Measurements from ENCODE around the gene CYP3A7.
"Not testable (repeated sequence)": the region's sequence is repeated elsewhere in the genome, so short reads cannot be mapped to it uniquely, and the experiment has no call there.

Gene CYP3A7

GRCh38 chr7:99713995-99714570, 20.9 kb downstream of the CYP3A7 start:
- no peak for DNase-seq (ENCODE audit: low spot score)
- Histone ChIP-seq H3K4me1 (ENCODE audit: insufficient read depth, poor library complexity, severe bottlenecking) (peaks cover 11% of the 10 kb centered on the region), H3K27ac (ENCODE audit: poor library complexity, severe bottlenecking) (no peak overlapping the region), H3K27me3 (ENCODE audit: insufficient read depth, poor library complexity, severe bottlenecking) (no peaks in the 10 kb centered on the region), H3K36me3 (ENCODE audit: low read depth) (no peaks in the 10 kb centered on the region), H3K4me3 (ENCODE audit: severe bottlenecking) (no peak overlapping the region), H3K9me3 (ENCODE audit: severe bottlenecking) (no peaks in the 10 kb centered on the region)
- TF ChIP-seq CTCF (IDR thresholded peaks at IDR 0.05; ENCODE audit: poor library complexity, severe bottlenecking), result no peak
- ATAC-seq (ENCODE audit: low read depth), result 0 out of 3 replicates have a peak, but pooled peaks have one; percentile 19

- Histone ChIP-seq H3K4me3 (ENCODE audit: severe bottlenecking) (no peak overlapping the region), H3K4me1 (ENCODE audit: insufficient read depth, poor library complexity, severe bottlenecking) (peaks cover 11% of the 10 kb centered on the region), H3K9me3 (ENCODE audit: severe bottlenecking) (no peaks in the 10 kb centered on the region), H3K27ac (ENCODE audit: poor library complexity, severe bottlenecking) (no peak overlapping the region), H3K36me3 (ENCODE audit: low read depth) (no peaks in the 10 kb centered on the region), H3K27me3 (ENCODE audit: insufficient read depth, poor library complexity, severe bottlenecking) (no peaks in the 10 kb centered on the region)
- TF ChIP-seq CTCF (IDR thresholded peaks at IDR 0.05; ENCODE audit: poor library complexity, severe bottlenecking), result no peak
- DNase-seq (ENCODE audit: low spot score) (no peak), ATAC-seq (ENCODE audit: low read depth) (peak; percentile 61; the same call in 2 of the 3 replicates)
Measured at GRCh38 chr7:99709838-99710578, 25.0 kb downstream of the CYP3A7 start.

- no peak for TF ChIP-seq CTCF (IDR thresholded peaks at IDR 0.05; ENCODE audit: poor library complexity, severe bottlenecking)
- no peaks in the 10 kb centered on the region for H3K27me3 ChIP-seq (ENCODE audit: insufficient read depth, poor library complexity, severe bottlenecking)
- H3K4me1 ChIP-seq (ENCODE audit: insufficient read depth, poor library complexity, severe bottlenecking), result peaks cover 9% of the 10 kb centered on the region
- no peak overlapping the region for H3K27ac ChIP-seq (ENCODE audit: poor library complexity, severe bottlenecking)
- DNase-seq (ENCODE audit: low spot score), result no peak
- ATAC-seq (ENCODE audit: low read depth), result no peak
- no peaks in the 10 kb centered on the region for H3K36me3 ChIP-seq (ENCODE audit: low read depth)
- H3K4me3 ChIP-seq (ENCODE audit: severe bottlenecking), result no peak overlapping the region
- H3K9me3 ChIP-seq (ENCODE audit: severe bottlenecking), result no peaks in the 10 kb centered on the region
Measured at GRCh38 chr7:99709260-99709659, 25.7 kb downstream of the CYP3A7 start.

- TF ChIP-seq CTCF (IDR thresholded peaks at IDR 0.05; ENCODE audit: poor library complexity, severe bottlenecking), result no peak
- Histone ChIP-seq H3K9me3 (ENCODE audit: severe bottlenecking) (no peaks in the 10 kb centered on the region), H3K4me1 (ENCODE audit: insufficient read depth, poor library complexity, severe bottlenecking) (peaks cover 7% of the 10 kb centered on the region), H3K36me3 (ENCODE audit: low read depth) (no peaks in the 10 kb centered on the region), H3K4me3 (ENCODE audit: severe bottlenecking) (no peak overlapping the region), H3K27ac (ENCODE audit: poor library complexity, severe bottlenecking) (no peak overlapping the region), H3K27me3 (ENCODE audit: insufficient read depth, poor library complexity, severe bottlenecking) (no peaks in the 10 kb centered on the region)
- DNase-seq (ENCODE audit: low spot score), result no peak
- no peak for ATAC-seq (ENCODE audit: low read depth)
Measured at GRCh38 chr7:99707096-99707495, 27.9 kb downstream of the CYP3A7 start.

GRCh38 chr7:99699946-99700345, 35.0 kb downstream of the CYP3A7 start:
- no peak overlapping the region for H3K4me3 ChIP-seq (ENCODE audit: severe bottlenecking)
- ATAC-seq (ENCODE audit: low read depth) (no peak), DNase-seq (ENCODE audit: low spot score) (no peak)
- H3K27me3 ChIP-seq (ENCODE audit: insufficient read depth, poor library complexity, severe bottlenecking), result no peaks in the 10 kb centered on the region
- no peaks in the 10 kb centered on the region for H3K9me3 ChIP-seq (ENCODE audit: severe bottlenecking)
- H3K36me3 ChIP-seq (ENCODE audit: low read depth), result no peaks in the 10 kb centered on the region
- TF ChIP-seq CTCF (IDR thresholded peaks at IDR 0.05; ENCODE audit: poor library complexity, severe bottlenecking), result no peak
- H3K27ac ChIP-seq (ENCODE audit: poor library complexity, severe bottlenecking), result no peak overlapping the region
- peaks cover 9% of the 10 kb centered on the region for H3K4me1 ChIP-seq (ENCODE audit: insufficient read depth, poor library complexity, severe bottlenecking)

- peak; percentile 98 for ATAC-seq (ENCODE audit: low read depth)
- H3K9me3 ChIP-seq (ENCODE audit: severe bottlenecking); DNase-seq (ENCODE audit: low spot score); H3K36me3 ChIP-seq (ENCODE audit: low read depth); H3K4me1 ChIP-seq (ENCODE audit: insufficient read depth, poor library complexity, severe bottlenecking); H3K4me3 ChIP-seq (ENCODE audit: severe bottlenecking); H3K27me3 ChIP-seq (ENCODE audit: insufficient read depth, poor library complexity, severe bottlenecking): not testable (repeated sequence)
- peak overlapping the region; percentile 10 for H3K27ac ChIP-seq (ENCODE audit: poor library complexity, severe bottlenecking)
Measured at GRCh38 chr7:99698867-99699730, 35.9 kb downstream of the CYP3A7 start.

All from RWPE2 (cell line).